Measurements from ENCODE around the gene UGP2. TPM values are rescaled to one million over a fixed set of nuclear protein-coding genes. Genes with fewer than 3 reads are reported as not detected.
A peak's percentile ranks its signal among the peaks of the same experiment; 100 is the strongest.

Gene UGP2
- total and polyA plus RNA-seq, 2 of the 8 experiments (the other 6 are each of a cell fraction or from before 2014, with no cell fraction given) = 278 to 956 TPM

DNA sequence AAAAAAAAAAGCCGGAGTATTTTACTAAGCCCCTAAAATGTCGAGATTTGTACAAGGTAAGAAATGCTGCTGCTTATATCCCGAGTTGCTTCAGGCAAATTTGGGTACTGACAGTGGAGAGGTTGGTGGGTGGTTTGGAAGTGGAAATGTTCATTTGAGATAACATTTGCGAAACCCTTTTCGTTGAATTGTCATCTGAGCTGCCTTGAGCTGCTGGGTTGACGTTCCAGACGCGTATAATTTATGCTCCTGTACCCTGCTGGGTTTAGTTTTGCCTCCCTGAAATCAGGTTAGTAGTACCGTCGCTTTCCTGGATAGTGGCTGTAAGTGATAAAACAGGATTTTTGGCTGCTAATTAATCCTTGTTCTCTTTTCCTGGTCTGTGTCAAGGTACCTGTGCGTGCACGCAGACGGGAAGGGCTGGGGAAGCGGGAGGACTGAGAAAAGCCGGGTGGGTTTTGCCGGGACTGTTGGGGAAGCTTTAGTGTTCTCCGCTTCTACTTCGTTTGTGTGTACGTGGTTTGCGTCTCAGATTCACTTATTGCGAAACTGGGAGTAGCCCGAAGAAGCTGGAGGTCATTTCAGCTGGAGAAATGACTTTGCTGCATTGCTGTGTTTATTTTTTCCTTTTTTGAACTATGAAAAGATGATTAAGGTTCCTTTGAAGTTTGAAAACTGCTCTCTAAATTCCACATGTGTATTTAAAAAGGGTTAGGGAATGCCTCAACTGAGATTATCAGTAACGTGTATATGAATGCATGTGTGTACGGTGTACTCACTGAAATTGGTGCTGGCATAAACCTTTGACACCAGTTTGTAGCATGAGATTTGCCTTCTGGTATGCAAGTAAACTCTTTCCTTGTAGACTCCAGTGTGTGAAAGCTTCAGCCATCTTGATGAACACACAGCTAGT, 709 bp downstream of the UGP2 start (continued):
- TF ChIP-seq TAF7 (optimal IDR thresholded peaks at IDR 0.05; ENCODE audit: borderline replicate concordance, low read depth, low read length) (peak; percentile 65), JUND (IDR thresholded peaks at IDR 0.05; ENCODE audit: low read length) (no peak), TCF12 (IDR thresholded peaks at IDR 0.05; ENCODE audit: low read depth, low read length) (no peak), BCL11A (IDR thresholded peaks at IDR 0.05; ENCODE audit: low read depth in 2 of 2, low read length in 2 of 2) (no peak), RNF2 (IDR thresholded peaks at IDR 0.05; ENCODE audit: borderline replicate concordance, low read depth, low read length, missing control alignments, poor library complexity, severe bottlenecking) (no peak), EP300 (IDR thresholded peaks at IDR 0.05; ENCODE audit: borderline replicate concordance in 1 of 2, low read depth in 2 of 2, low read length in 2 of 2) (no peak), TEAD4 (IDR thresholded peaks at IDR 0.05; ENCODE audit: low read depth, low read length) (no peak), MAFK (IDR thresholded peaks at IDR 0.05; ENCODE audit: low read depth, low read length) (no peak), RBBP5 (IDR thresholded peaks at IDR 0.05; ENCODE audit: borderline replicate concordance, low read depth, low read length) (no peak), ZNF274 (IDR thresholded peaks at IDR 0.05; ENCODE audit: borderline replicate concordance, extremely low read depth, low read length) (no peak), CHD2 (IDR thresholded peaks at IDR 0.05; ENCODE audit: low read length) (no peak), EZH2 (IDR thresholded peaks at IDR 0.05; ENCODE audit: low read depth, low read length, severe bottlenecking) (no peak), SIN3A (conservative IDR thresholded peaks at IDR 0.05 in 1 of 2, IDR thresholded peaks at IDR 0.05 in 1 of 2; ENCODE audit: low read depth in 1 of 2, low read length in 2 of 2) (peak in 1 of 2 experiments; percentile 24; a peak in 1 of 4 replicates), JUN (IDR thresholded peaks at IDR 0.05; ENCODE audit: low read depth, low read length) (no peak), RXRA (IDR thresholded peaks at IDR 0.05; ENCODE audit: insufficient read depth, low read depth, low read length) (no peak), CREB1 (IDR thresholded peaks at IDR 0.05) (no peak), RAD21 (IDR thresholded peaks at IDR 0.05 in 1 of 2, conservative IDR thresholded peaks at IDR 0.05 in 1 of 2; ENCODE audit: low read depth in 2 of 2, low read length in 2 of 2) (no peak), CBX5 (IDR thresholded peaks at IDR 0.05; ENCODE audit: low read depth, low read length) (no peak), CTBP2 (IDR thresholded peaks at IDR 0.05; ENCODE audit: borderline replicate concordance, insufficient read depth, insufficient read length, low read length) (no peak), POLR2A (IDR thresholded peaks at IDR 0.05; ENCODE audit: control extremely low read depth in 1 of 2, low read depth in 2 of 2, low read length in 2 of 2) (no peak; a peak in 1 of 3 replicates), YY1 (IDR thresholded peaks at IDR 0.05; ENCODE audit: low read depth, low read length) (peak; percentile 28; the same call in 1 of the 2 replicates), TAF1 (IDR thresholded peaks at IDR 0.05; ENCODE audit: low read depth, low read length) (no peak)
- TF ChIP-seq, protein P1, sequence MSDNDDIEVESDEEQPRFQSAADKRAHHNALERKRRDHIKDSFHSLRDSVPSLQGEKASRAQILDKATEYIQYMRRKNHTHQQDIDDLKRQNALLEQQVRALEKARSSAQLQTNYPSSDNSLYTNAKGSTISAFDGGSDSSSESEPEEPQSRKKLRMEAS (IDR thresholded peaks at IDR 0.05) = no peak

All from H1 (cell line).